ENCODE measurements around the gene APLP2.
A peak's percentile ranks its signal among the peaks of the same experiment; 100 is the strongest.

Gene APLP2

DNA sequence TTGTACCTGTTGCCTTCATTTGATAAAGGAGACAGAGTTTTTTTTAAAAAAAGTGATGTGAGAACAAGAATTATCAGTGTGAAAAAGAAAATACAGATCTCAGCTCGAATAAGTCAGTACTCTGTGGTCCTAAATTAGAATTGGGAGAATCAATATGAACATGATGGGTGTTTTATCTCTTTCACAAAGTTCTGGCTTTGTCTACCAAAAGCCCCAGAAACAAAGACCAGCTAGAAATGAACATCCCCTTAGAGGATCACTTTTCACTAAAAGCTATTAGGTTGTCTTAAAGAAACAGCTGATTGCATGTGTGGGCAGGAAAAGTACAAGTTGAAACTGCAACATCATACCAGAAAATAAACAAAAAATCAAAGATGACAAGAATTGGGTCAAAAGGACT is 81.5 kb downstream of the APLP2 start:
- no peak for DNase-seq (ENCODE audit: low spot score)
- Histone ChIP-seq H3K4me3 (no peak overlapping the region), H3K27ac (no peak overlapping the region)
- TF ChIP-seq, protein P1, sequence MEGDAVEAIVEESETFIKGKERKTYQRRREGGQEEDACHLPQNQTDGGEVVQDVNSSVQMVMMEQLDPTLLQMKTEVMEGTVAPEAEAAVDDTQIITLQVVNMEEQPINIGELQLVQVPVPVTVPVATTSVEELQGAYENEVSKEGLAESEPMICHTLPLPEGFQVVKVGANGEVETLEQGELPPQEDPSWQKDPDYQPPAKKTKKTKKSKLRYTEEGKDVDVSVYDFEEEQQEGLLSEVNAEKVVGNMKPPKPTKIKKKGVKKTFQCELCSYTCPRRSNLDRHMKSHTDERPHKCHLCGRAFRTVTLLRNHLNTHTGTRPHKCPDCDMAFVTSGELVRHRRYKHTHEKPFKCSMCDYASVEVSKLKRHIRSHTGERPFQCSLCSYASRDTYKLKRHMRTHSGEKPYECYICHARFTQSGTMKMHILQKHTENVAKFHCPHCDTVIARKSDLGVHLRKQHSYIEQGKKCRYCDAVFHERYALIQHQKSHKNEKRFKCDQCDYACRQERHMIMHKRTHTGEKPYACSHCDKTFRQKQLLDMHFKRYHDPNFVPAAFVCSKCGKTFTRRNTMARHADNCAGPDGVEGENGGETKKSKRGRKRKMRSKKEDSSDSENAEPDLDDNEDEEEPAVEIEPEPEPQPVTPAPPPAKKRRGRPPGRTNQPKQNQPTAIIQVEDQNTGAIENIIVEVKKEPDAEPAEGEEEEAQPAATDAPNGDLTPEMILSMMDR (IDR thresholded peaks at IDR 0.05) = no peak

DNA sequence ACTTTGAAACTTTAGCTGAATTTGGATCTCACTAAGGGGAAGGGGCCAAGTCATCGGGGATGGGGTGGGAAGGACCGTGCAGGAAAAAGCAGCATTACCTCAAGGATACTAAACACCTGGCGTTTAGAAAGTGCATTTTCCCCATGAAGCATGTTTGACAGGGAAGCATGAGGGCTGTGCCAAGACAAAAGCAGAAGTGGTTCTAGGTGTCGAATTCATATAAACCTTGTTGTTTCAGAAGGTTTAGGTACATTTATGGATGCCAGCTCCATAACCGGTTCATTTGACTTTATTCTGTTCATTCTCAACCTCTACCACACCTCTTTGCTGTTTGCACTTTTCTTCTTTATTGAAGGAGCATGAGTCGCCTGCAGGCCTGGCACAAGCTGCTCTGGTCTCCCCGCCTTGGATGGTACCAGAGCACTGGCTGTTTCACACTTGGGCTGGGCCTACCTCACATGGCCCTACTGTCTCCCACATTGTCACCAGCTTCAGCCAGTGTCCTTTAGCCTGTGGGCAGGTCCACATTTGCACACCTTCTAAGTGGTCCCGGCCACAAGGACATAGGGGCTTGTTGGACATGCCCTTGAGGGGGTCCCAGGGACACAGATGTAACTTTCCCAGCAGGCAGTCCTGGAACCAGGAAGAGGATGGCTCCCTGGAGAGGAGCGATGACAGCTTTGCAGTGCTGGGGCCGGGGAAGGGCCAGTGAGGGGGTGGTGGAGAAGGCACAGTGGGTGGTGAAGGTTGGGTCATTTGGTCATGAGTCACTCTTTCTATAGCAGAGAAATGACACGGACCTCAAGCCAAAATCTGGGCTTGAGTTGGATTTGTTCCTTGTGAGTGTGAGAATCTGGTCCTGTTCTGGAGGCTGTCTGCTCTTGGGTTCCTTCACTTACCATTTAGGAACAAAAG is 86.7 kb downstream of the APLP2 start:
- Histone ChIP-seq H3K4me3 (no peak overlapping the region), H3K27ac (no peak overlapping the region)
- TF ChIP-seq, protein P1 (IDR thresholded peaks at IDR 0.05) = no peak
- DNase-seq (ENCODE audit: low spot score) = no peak

DNA sequence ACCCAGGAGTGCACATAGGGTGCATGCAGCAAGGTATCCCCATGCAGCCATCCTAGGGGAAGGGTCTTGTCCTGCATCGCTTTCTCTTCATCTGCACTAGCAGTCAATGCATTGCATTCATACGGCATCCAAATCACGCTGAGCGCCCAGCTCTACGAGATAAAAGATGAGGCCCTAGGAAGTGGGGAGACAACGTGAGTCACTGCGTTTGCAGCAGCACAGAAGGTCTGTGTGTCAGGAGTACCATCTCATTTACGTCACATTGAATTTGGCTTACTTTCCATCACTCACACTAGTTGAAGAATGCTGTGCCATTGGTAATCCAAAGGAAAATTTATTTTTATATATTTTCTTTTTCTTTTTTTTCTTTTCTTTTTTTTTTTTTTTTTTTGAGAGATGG is 87.4 kb downstream of the APLP2 start:
- no peak overlapping the region for H3K27ac ChIP-seq
- H3K4me3 ChIP-seq = no peak overlapping the region
- no peak for DNase-seq (ENCODE audit: low spot score)
- TF ChIP-seq, protein P1 (IDR thresholded peaks at IDR 0.05) = no peak

DNA sequence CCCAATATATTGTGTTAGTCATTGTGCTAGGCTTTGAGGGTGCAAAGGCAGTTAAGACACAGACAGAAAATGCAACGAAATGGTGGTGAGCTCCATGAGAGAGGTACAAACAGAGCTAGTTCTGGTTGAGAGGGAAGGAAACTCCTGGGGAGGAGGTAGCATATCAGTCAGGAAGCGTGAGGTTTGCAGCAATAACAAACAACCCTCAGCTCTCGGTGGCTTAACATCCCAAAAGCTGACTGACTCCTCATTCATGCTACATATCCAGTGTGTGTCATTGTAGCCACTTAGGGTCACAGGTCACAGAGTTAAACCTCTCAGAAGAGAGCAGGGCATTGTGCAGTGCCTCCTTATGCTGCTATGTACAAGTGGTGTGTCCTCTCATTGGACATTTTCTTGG is 88.1 kb downstream of the APLP2 start:
- Histone ChIP-seq H3K4me3 (no peak overlapping the region), H3K27ac (no peak overlapping the region)
- TF ChIP-seq, protein P1 (IDR thresholded peaks at IDR 0.05) = no peak
- DNase-seq (ENCODE audit: low spot score) = no peak

DNA sequence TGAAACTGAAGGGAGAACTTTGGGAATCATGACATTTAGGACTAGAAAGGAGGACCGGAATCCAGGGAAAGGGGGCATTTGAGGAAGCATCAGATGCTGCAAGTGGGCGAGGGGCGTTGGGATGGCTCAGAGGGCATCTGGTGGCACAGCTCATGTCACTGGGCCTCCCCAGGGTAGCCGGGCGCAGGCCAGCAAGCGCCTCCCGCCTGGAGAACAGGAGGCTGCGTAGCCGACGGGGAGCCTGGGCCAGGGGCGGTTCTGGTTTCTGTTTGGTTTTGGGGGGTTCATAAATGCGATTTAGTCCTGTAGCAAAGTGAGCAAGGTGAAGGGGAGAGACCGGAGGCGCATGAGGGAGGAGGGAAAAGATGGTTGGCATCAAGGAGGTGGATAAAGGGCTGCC is 89.4 kb downstream of the APLP2 start:
- peak overlapping the region; percentile 60 for H3K4me3 ChIP-seq
- no peak overlapping the region for H3K27ac ChIP-seq
- no peak for DNase-seq (ENCODE audit: low spot score)
- TF ChIP-seq, protein P1 (IDR thresholded peaks at IDR 0.05) = no peak

DNA sequence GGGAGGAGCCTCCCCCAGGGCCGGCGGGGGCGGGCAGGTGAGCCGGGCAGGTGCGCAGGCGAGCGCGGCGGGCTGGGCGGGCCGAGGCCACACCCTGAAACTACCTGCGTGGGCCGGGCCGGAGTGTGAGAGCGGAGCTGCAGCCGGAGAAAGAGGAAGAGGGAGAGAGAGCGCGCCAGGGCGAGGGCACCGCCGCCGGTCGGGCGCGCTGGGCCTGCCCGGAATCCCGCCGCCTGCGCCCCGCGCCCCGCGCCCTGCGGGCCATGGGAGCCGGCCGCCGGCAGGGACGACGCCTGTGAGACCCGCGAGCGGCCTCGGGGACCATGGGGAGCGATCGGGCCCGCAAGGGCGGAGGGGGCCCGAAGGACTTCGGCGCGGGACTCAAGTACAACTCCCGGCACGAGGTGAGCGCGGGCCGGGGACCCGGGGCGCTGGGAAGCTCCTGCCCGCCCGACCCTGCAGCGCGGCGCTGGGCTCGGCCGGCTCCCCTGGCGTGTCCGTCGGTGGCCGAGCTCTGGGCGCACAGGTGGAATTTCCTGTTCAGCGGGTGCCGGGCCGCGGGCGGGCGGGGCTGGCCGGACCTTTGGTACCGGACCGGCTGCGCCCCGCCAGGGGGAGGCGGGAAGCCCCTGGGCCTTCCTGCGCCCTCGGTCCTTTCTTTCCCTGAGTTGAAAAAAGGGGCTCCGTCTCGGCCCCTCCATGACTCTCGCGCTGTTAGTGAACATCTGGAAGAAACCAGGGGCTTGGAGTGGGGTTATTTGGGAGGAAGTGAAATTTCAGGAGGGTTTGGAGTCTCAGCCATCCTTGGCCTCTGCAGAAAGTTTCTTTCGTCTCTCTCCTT is 90.2 kb downstream of the APLP2 start, which contains the start of gene ST14:
Gene ST14 (plus strand): TSS at position 126 of the 841 bp plus-strand sequence. CDS start 198 bp downstream, at position 324.
- TF ChIP-seq, protein P1 (IDR thresholded peaks at IDR 0.05) = no peak
- no peak for DNase-seq (ENCODE audit: low spot score)
- Histone ChIP-seq H3K4me3 (peak within 1 kb of the TSS; percentile 60), H3K27ac (no peak within 1 kb of the TSS)
